Neural crest cell (in vitro differentiated cells): ENCODE measurements around the gene MGST1. TPM values are rescaled to one million over a fixed set of nuclear protein-coding genes. Genes with fewer than 3 reads are reported as not detected.
"Not testable (repeated sequence)": the region's sequence is repeated elsewhere in the genome, so short reads cannot be mapped to it uniquely, and the experiment has no call there.

ENCODE experiments used
- DNase-seq: peaks from one replicate; pipeline ENCODE4 v3.0.0; 2021; ENCODE audit warnings: low read depth, mixed read lengths, low spot score
- H3K27ac Mint-ChIP-seq: one replicate; pipeline ENCODE4 v1.8.0; 2021; ENCODE audit warnings: mild to moderate bottlenecking, mixed read lengths; ENCODE audit not compliant: unreplicated experiment
- H3K27me3 Mint-ChIP-seq: 2 replicates; pipeline ENCODE4 v1.8.0; 2021; ENCODE audit warnings: low read depth, mild to moderate bottlenecking, mixed read lengths
- H3K36me3 Mint-ChIP-seq: 2 replicates; pipeline ENCODE4 v1.8.0; 2021; ENCODE audit warnings: low read depth, mild to moderate bottlenecking, mixed read lengths
- H3K4me1 Mint-ChIP-seq: 2 replicates; pipeline ENCODE4 v1.8.0; 2021; ENCODE audit warnings: mixed read lengths
- H3K4me3 Mint-ChIP-seq: one replicate; pipeline ENCODE4 v1.8.0; 2021; ENCODE audit warnings: mild to moderate bottlenecking, mixed read lengths
- H3K9me3 Mint-ChIP-seq: 2 replicates; pipeline ENCODE4 v1.8.0; 2021; ENCODE audit warnings: mixed read lengths
- CTCF ChIP-seq: fragments of 200-600 bp; sonication (generic); conservative IDR thresholded peaks from 2 replicates; pipeline ENCODE4 v1.5.0; 2021; ENCODE audit warnings: antibody characterized with exemption, mild to moderate bottlenecking
- total RNA-seq: library from RNA; stranded (reverse); gene quantifications from 2 replicates; pipeline ENCODE4 v1.2.1, GENCODE V29; 2021

The MGST1 gene
- total RNA-seq, 1 donor from 2014 or later: 325 TPM

- no peak for TF ChIP-seq CTCF
- DNase-seq: no peak
- Mint-ChIP-seq H3K4me3 (no peak overlapping the region), H3K9me3 (peaks cover 2% of the 10 kb centered on the region), H3K36me3 (peaks cover 55% of the 10 kb centered on the region), H3K4me1 (peaks cover 20% of the 10 kb centered on the region), H3K27ac (peak overlapping the region; percentile 91), H3K27me3 (no peaks in the 10 kb centered on the region)
These were observed 13.8 kb downstream of the MGST1 start for GRCh38 chr12:16361142-16361783.

- H3K27ac Mint-ChIP-seq: no peak overlapping the region
- peaks cover 2% of the 10 kb centered on the region for H3K9me3 Mint-ChIP-seq
- no peaks in the 10 kb centered on the region for H3K27me3 Mint-ChIP-seq
- peaks cover 56% of the 10 kb centered on the region for H3K36me3 Mint-ChIP-seq
- no peak for TF ChIP-seq CTCF
- DNase-seq: no peak
- H3K4me3 Mint-ChIP-seq: no peak overlapping the region
- H3K4me1 Mint-ChIP-seq: peaks cover 20% of the 10 kb centered on the region
These were observed 15.1 kb downstream of the MGST1 start for GRCh38 chr12:16362550-16362949.

- Mint-ChIP-seq H3K36me3 (peaks cover 28% of the 10 kb centered on the region), H3K4me3 (no peak overlapping the region), H3K27me3 (no peaks in the 10 kb centered on the region), H3K9me3 (no peaks in the 10 kb centered on the region), H3K4me1 (no peaks in the 10 kb centered on the region), H3K27ac (no peak overlapping the region)
- DNase-seq: no peak
- TF ChIP-seq CTCF: no peak
These were observed 21.7 kb downstream of the MGST1 start for GRCh38 chr12:16369156-16369555.

GRCh38 chr12:16370096-16370495 is 22.7 kb downstream of the MGST1 start:
- Mint-ChIP-seq H3K36me3 (peaks cover 28% of the 10 kb centered on the region), H3K27ac (no peak overlapping the region), H3K9me3 (no peaks in the 10 kb centered on the region), H3K4me1 (no peaks in the 10 kb centered on the region), H3K4me3 (no peak overlapping the region), H3K27me3 (no peaks in the 10 kb centered on the region)
- no peak for DNase-seq
- TF ChIP-seq CTCF: no peak

- not testable (repeated sequence) for H3K9me3 Mint-ChIP-seq, H3K4me3 Mint-ChIP-seq, DNase-seq, H3K27me3 Mint-ChIP-seq, H3K4me1 Mint-ChIP-seq, H3K27ac Mint-ChIP-seq
- H3K36me3 Mint-ChIP-seq: peaks cover 30% of the 10 kb centered on the region
These were observed 35.3 kb downstream of the MGST1 start for GRCh38 chr12:16382652-16383312.

- DNase-seq: no peak
- Mint-ChIP-seq H3K9me3 (peaks cover 3% of the 10 kb centered on the region), H3K27me3 (no peaks in the 10 kb centered on the region), H3K36me3 (peaks cover 26% of the 10 kb centered on the region), H3K4me1 (peaks cover 6% of the 10 kb centered on the region), H3K4me3 (no peak overlapping the region), H3K27ac (no peak overlapping the region)
- TF ChIP-seq CTCF: no peak
These were observed 37.3 kb downstream of the MGST1 start for GRCh38 chr12:16384732-16385131.
